ENCODE measurements around the gene DNM3.

Gene DNM3

GRCh38 chr1:172090511-172090817 lies 249.2 kb downstream of the DNM3 start:
- no peak overlapping the region for H3K27ac ChIP-seq
- H3K9me3 ChIP-seq: no peaks in the 10 kb centered on the region
- H3K36me3 ChIP-seq: no peaks in the 10 kb centered on the region
- TF ChIP-seq CTCF (IDR thresholded peaks at IDR 0.05): no peak
- no peaks in the 10 kb centered on the region for H3K27me3 ChIP-seq
- H3K4me3 ChIP-seq (ENCODE audit: low read depth in 1 of 2, low read length in 1 of 2): no peak overlapping the region
- no peaks in the 10 kb centered on the region for H3K4me1 ChIP-seq (ENCODE audit: control insufficient read depth in 1 of 2, insufficient read depth in 1 of 2, low read depth in 1 of 2, low read length in 1 of 2)

- H3K4me3 ChIP-seq (ENCODE audit: low read depth in 1 of 2, low read length in 1 of 2): no peak overlapping the region
Observed at GRCh38 chr1:172095846-172096245, 254.5 kb downstream of the DNM3 start.

DNA sequence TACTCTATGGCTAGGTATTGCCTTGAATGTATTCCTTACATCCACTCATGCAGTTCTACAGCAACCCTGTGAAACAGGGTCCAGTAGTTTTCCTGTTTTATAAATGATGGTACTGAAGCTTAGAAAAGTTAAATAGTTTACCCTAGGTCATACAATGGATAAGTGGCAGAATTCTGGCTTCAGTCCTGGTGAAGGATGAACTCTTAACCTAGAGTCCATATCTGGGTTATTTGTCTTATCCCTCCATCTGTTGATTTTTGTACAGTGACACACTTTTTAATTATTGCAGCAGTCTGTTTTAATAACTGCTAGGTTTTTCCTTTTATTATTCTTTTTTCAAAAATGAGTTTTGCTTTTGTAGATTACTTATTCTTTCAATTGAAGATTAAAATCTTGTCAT lies 263.9 kb downstream of the DNM3 start:
- H3K27me3 ChIP-seq: no peaks in the 10 kb centered on the region
- no peak overlapping the region for H3K27ac ChIP-seq
- no peak for TF ChIP-seq CTCF (IDR thresholded peaks at IDR 0.05)
- H3K9me3 ChIP-seq: no peaks in the 10 kb centered on the region
- no peaks in the 10 kb centered on the region for H3K36me3 ChIP-seq
- H3K4me3 ChIP-seq (ENCODE audit: low read depth in 1 of 2, low read length in 1 of 2): no peak overlapping the region
- H3K4me1 ChIP-seq (ENCODE audit: control insufficient read depth in 1 of 2, insufficient read depth in 1 of 2, low read depth in 1 of 2, low read length in 1 of 2): no peaks in the 10 kb centered on the region

More at GRCh38 chr1:172095846-172096245, 254.5 kb downstream of the DNM3 start:
- H3K27ac ChIP-seq: no peak overlapping the region
- H3K36me3 ChIP-seq: no peaks in the 10 kb centered on the region
- TF ChIP-seq CTCF (IDR thresholded peaks at IDR 0.05): no peak
- H3K4me1 ChIP-seq (ENCODE audit: control insufficient read depth in 1 of 2, insufficient read depth in 1 of 2, low read depth in 1 of 2, low read length in 1 of 2): no peaks in the 10 kb centered on the region
- no peaks in the 10 kb centered on the region for H3K9me3 ChIP-seq
- no peaks in the 10 kb centered on the region for H3K27me3 ChIP-seq

- Histone ChIP-seq H3K9me3 (no peaks in the 10 kb centered on the region), H3K4me3 (ENCODE audit: low read depth in 1 of 2, low read length in 1 of 2) (no peak overlapping the region), H3K4me1 (ENCODE audit: control insufficient read depth in 1 of 2, insufficient read depth in 1 of 2, low read depth in 1 of 2, low read length in 1 of 2) (no peaks in the 10 kb centered on the region), H3K27me3 (no peaks in the 10 kb centered on the region), H3K27ac (no peak overlapping the region), H3K36me3 (no peaks in the 10 kb centered on the region)
- TF ChIP-seq CTCF (IDR thresholded peaks at IDR 0.05): no peak
Observed at GRCh38 chr1:172107316-172107975, 266.1 kb downstream of the DNM3 start.

DNA sequence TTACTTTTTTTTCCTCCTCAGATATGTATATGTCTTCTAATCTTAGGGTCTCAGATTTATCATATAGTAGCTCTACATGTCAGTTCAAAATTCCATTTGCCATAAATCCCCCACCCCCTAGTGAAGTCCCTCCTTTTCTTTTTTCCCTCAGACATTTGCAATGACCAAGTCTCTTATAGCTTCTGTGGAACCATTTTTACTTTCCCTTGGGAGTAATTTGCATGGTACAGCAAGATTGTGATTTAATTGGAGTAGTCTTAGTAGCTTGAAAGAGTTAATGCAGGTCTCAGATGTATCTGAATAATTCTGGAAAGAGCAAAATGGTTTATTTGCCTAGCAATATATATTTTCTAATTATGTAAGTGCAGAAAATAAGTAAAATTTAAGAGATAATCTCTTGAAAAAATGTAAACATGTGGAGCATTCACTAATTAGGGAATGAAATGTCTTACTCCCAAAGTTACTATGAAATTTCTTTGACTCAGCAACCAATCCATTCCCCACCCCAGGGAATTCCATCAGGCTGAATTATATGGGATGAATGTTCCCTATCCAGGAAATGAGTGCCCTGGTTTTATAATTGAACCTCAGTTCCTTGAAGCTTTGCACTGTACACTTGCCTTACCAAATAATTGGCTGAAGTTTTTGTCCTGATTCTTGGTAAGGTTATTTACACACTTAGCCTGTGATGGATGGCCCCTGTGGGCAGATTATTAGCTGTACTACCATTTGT lies 267.0 kb downstream of the DNM3 start:
- no peak overlapping the region for H3K4me3 ChIP-seq (ENCODE audit: low read depth in 1 of 2, low read length in 1 of 2)
- no peaks in the 10 kb centered on the region for H3K36me3 ChIP-seq
- H3K27ac ChIP-seq: no peak overlapping the region
- no peaks in the 10 kb centered on the region for H3K27me3 ChIP-seq
- no peak for TF ChIP-seq CTCF (IDR thresholded peaks at IDR 0.05)
- H3K9me3 ChIP-seq: no peaks in the 10 kb centered on the region
- H3K4me1 ChIP-seq (ENCODE audit: control insufficient read depth in 1 of 2, insufficient read depth in 1 of 2, low read depth in 1 of 2, low read length in 1 of 2): no peaks in the 10 kb centered on the region

Measured in neutrophil (primary cell).